Calu3 (cell line): ENCODE measurements around the gene BRSK1. TPM values are rescaled to one million over a fixed set of nuclear protein-coding genes. Genes with fewer than 3 reads are reported as not detected.

Experiments used
- Bru-seq: library from RNA; stranded (reverse); fragments of 400-500 nt; gene quantifications from one replicate; lab custom pipeline; 2021; lab: Mats Ljungman, UMichigan
- BruChase-seq, 2 experiments: library from RNA; stranded (reverse); fragments of 400-500 nt; gene quantifications; one replicate each; lab custom pipeline; 2021; lab: Mats Ljungman, UMichigan
- BruUV-seq: library from RNA; stranded (reverse); fragments of 400-500 nt; replicated peaks from 2 replicates; lab custom pipeline; 2021; lab: Mats Ljungman, UMichigan
- CTCF ChIA-PET: fragments of 300-600 bp; sonication (Branson Sonifier 250); formaldehyde crosslinking; loops from one replicate; lab custom pipeline; 2022; ENCODE audit warnings: antibody characterized with exemption; lab: Charles Lee
- DNase-seq: peaks from one replicate; pipeline ENCODE4 v3.0.0; 2022
- H3K27ac Mint-ChIP-seq: one replicate; pipeline ENCODE4 v1.8.0; 2022; ENCODE audit warnings: mixed read lengths; ENCODE audit not compliant: unreplicated experiment
- H3K27me3 Mint-ChIP-seq: one replicate; pipeline ENCODE4 v1.8.0; 2022; ENCODE audit warnings: mixed read lengths; ENCODE audit not compliant: unreplicated experiment
- H3K36me3 Mint-ChIP-seq: one replicate; pipeline ENCODE4 v1.8.0; 2022; ENCODE audit warnings: mild to moderate bottlenecking, moderate library complexity, mixed read lengths; ENCODE audit not compliant: insufficient read depth, unreplicated experiment
- H3K4me1 Mint-ChIP-seq: one replicate; pipeline ENCODE4 v1.8.0; 2022; ENCODE audit warnings: mild to moderate bottlenecking, low read depth, mixed read lengths; ENCODE audit not compliant: unreplicated experiment
- H3K4me3 Mint-ChIP-seq: one replicate; pipeline ENCODE4 v1.8.0; 2022; ENCODE audit warnings: mild to moderate bottlenecking, low read depth, moderate library complexity, mixed read lengths; ENCODE audit not compliant: unreplicated experiment
- H3K9me3 Mint-ChIP-seq: one replicate; pipeline ENCODE4 v1.8.0; 2022; ENCODE audit warnings: low read depth, mixed read lengths; ENCODE audit not compliant: unreplicated experiment
- CTCF ChIP-seq: fragments of 200-600 bp; IDR thresholded peaks from one replicate; pipeline ENCODE4 v1.8.0; 2022; ENCODE audit warnings: antibody characterized with exemption; ENCODE audit not compliant: unreplicated experiment
- intact Hi-C: fragments of 100-400 bp; cut with micrococcal nuclease; formaldehyde crosslinking; loops from one replicate; pipeline ENCODE4 v1.10.0; 2022; ENCODE audit not compliant: unreplicated experiment
- long read RNA-seq: library from polyadenylated mRNA; stranded (forward); transcript quantifications from one replicate; pipeline ENCODE4 v2.0.0, GENCODE V29; 2022
- total RNA-seq: library from RNA; stranded (reverse); gene quantifications from 2 replicates; pipeline ENCODE4 v1.2.3, GENCODE V29; 2022

Gene BRSK1
- total RNA-seq: 3.4 and 3.8 TPM in 2 replicates
- percentile 22 among the genes with signal in this experiment for Bru-seq, nascent RNA
- BruChase-seq, experiment 1, labeled RNA remaining after a 6-hour chase: percentile 19 among the genes with signal in this experiment
- BruChase-seq, experiment 2, labeled RNA remaining after a 2-hour chase: percentile 18 among the genes with signal in this experiment
- long read RNA-seq: 0 reads

- no peak within 1 kb of the TSS for H3K27ac Mint-ChIP-seq
- no peak for TF ChIP-seq CTCF
- DNase-seq: no peak
- H3K4me1 Mint-ChIP-seq: peaks cover 22% of the 10 kb centered on the region
- peaks cover 34% of the 10 kb centered on the region for H3K36me3 Mint-ChIP-seq
- H3K4me3 Mint-ChIP-seq: no peak within 1 kb of the TSS
- H3K9me3 Mint-ChIP-seq: no peaks in the 10 kb centered on the region
- intact Hi-C loops: no loop called here
- CTCF ChIA-PET: interaction anchor here (0.6 to 1.0 kb wide), 2 partner anchors 47 to 138 kb away, joined by 3 to 4 read pairs; no protein-coding TSS in a partner anchor
- BruUV-seq: no TSS peak
- peaks cover 55% of the 10 kb centered on the region for H3K27me3 Mint-ChIP-seq
Observed at GRCh38 chr19:55283548-55284377, at the start of gene BRSK1. BRSK1 (plus strand) TSS chr19:55283997; CDS start chr19:55284443, 446 bp downstream.

- no peaks in the 10 kb centered on the region for H3K4me1 Mint-ChIP-seq
- H3K4me3 Mint-ChIP-seq: no peak overlapping the region
Observed at GRCh38 chr19:55238030-55238429, 45.8 kb upstream of the BRSK1 start.

GRCh38 chr19:55239004-55239403 is 44.8 kb upstream of the BRSK1 start:
- no peak for TF ChIP-seq CTCF
- Mint-ChIP-seq H3K4me1 (no peaks in the 10 kb centered on the region), H3K4me3 (no peak overlapping the region), H3K9me3 (no peaks in the 10 kb centered on the region), H3K27ac (no peak overlapping the region), H3K27me3 (no peaks in the 10 kb centered on the region), H3K36me3 (peaks cover 69% of the 10 kb centered on the region)
- BruUV-seq: no TSS peak
- CTCF ChIA-PET: no interaction called here
- intact Hi-C loops: no loop called here
- DNase-seq: no peak

More at GRCh38 chr19:55238030-55238429, 45.8 kb upstream of the BRSK1 start:
- H3K36me3 Mint-ChIP-seq: peaks cover 64% of the 10 kb centered on the region
- H3K9me3 Mint-ChIP-seq: no peaks in the 10 kb centered on the region
- CTCF ChIA-PET: no interaction called here
- intact Hi-C loops: no loop called here
- no peaks in the 10 kb centered on the region for H3K27me3 Mint-ChIP-seq
- no TSS peak for BruUV-seq
- H3K27ac Mint-ChIP-seq: no peak overlapping the region
- DNase-seq: no peak
- TF ChIP-seq CTCF: no peak

- no peaks in the 10 kb centered on the region for H3K27me3 Mint-ChIP-seq
- no TSS peak for BruUV-seq
- no peaks in the 10 kb centered on the region for H3K9me3 Mint-ChIP-seq
- no peak overlapping the region for H3K27ac Mint-ChIP-seq
- peaks cover 65% of the 10 kb centered on the region for H3K36me3 Mint-ChIP-seq
- TF ChIP-seq CTCF: no peak
- intact Hi-C loops: no loop called here
- no peak overlapping the region for H3K4me3 Mint-ChIP-seq
- no peaks in the 10 kb centered on the region for H3K4me1 Mint-ChIP-seq
- CTCF ChIA-PET: no interaction called here
- DNase-seq: no peak
Observed at GRCh38 chr19:55240713-55241020, 43.1 kb upstream of the BRSK1 start.
